Measurements from ENCODE around the gene GTF3C5. TPM values are rescaled to one million over a fixed set of nuclear protein-coding genes. Genes with fewer than 3 reads are reported as not detected.
A peak's percentile ranks its signal among the peaks of the same experiment; 100 is the strongest.

The GTF3C5 gene
- total and polyA plus RNA-seq, 9 of the 15 experiments (the other 6 are each of a cell fraction or from before 2014, with no cell fraction given), result 3.8 to 118 (median 83.7) TPM

GRCh38 chr9:132990781-132991180, 40.0 kb upstream of the GTF3C5 start (continued):
- peak; percentile 36; the same call in 1 of the 2 replicates for TF ChIP-seq ARID4B (CRISPR knock-in tag; IDR thresholded peaks at IDR 0.05)
- no peak for TF ChIP-seq ZMIZ1 (IDR thresholded peaks at IDR 0.05; ENCODE audit: low read depth in 2 of 2, low read length in 2 of 2)
- no peak for TF ChIP-seq TCFL5 (CRISPR knock-in tag; conservative IDR thresholded peaks at IDR 0.05)
- TF ChIP-seq ESRRA (IDR thresholded peaks at IDR 0.05; ENCODE audit: borderline replicate concordance, low read depth), result no peak
- no peak for TF ChIP-seq EWSR1 (IDR thresholded peaks at IDR 0.05; ENCODE audit: borderline replicate concordance, low read depth, partially characterized antibody)
- no peak for TF ChIP-seq SMARCA4 (IDR thresholded peaks at IDR 0.05)
- TF ChIP-seq ZBTB1 (CRISPR knock-in tag; IDR thresholded peaks at IDR 0.05; ENCODE audit: borderline replicate concordance, low read depth), result no peak
- no peak for TF ChIP-seq ZBTB12 (CRISPR knock-in tag; IDR thresholded peaks at IDR 0.05)
- TF ChIP-seq CBX1 (IDR thresholded peaks at IDR 0.05; ENCODE audit: low read depth), result no peak
- no peak for TF ChIP-seq ZC3H8 (IDR thresholded peaks at IDR 0.05)
- TF ChIP-seq TFAP4 (CRISPR knock-in tag; IDR thresholded peaks at IDR 0.05; ENCODE audit: borderline replicate concordance), result no peak
- no peak for TF ChIP-seq EP300 (IDR thresholded peaks at IDR 0.05; ENCODE audit: low read length)
- TF ChIP-seq ZNF511 (CRISPR knock-in tag; IDR thresholded peaks at IDR 0.05), result no peak
- no peak for TF ChIP-seq ELK3 (CRISPR knock-in tag; IDR thresholded peaks at IDR 0.05)
- peak; percentile 65 for TF ChIP-seq POLR2G (IDR thresholded peaks at IDR 0.05; ENCODE audit: low read depth, low read length)
